ENCODE measurements around the gene TMEM231.
A peak's percentile ranks its signal among the peaks of the same experiment; 100 is the strongest.
"Not testable (repeated sequence)": the region's sequence is repeated elsewhere in the genome, so short reads cannot be mapped to it uniquely, and the experiment has no call there.

TMEM231 gene

DNA sequence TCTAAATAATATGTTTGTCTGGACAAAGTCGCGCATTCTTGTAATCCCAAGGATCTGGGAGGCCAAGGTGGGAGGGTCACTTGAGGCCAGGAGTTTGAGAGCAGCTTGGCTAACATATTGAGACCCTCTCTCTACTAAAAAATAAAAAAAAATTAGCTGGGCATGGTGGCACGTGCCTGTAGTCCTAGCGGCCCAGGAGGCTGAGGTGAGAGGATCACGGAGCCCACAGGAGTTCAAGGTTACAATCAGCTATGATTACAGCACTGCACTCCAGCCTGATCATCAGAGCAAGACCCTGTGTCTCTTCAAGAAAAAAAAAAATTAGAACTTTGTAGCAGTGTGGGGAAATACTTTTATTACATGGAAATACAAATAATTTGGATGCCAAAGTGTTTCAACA lies 54.7 kb downstream of the TMEM231 start:
- TF ChIP-seq, protein P1, sequence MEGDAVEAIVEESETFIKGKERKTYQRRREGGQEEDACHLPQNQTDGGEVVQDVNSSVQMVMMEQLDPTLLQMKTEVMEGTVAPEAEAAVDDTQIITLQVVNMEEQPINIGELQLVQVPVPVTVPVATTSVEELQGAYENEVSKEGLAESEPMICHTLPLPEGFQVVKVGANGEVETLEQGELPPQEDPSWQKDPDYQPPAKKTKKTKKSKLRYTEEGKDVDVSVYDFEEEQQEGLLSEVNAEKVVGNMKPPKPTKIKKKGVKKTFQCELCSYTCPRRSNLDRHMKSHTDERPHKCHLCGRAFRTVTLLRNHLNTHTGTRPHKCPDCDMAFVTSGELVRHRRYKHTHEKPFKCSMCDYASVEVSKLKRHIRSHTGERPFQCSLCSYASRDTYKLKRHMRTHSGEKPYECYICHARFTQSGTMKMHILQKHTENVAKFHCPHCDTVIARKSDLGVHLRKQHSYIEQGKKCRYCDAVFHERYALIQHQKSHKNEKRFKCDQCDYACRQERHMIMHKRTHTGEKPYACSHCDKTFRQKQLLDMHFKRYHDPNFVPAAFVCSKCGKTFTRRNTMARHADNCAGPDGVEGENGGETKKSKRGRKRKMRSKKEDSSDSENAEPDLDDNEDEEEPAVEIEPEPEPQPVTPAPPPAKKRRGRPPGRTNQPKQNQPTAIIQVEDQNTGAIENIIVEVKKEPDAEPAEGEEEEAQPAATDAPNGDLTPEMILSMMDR (IDR thresholded peaks at IDR 0.05; ENCODE audit: control insufficient read depth, extremely low read depth, insufficient read depth), result no peak
- no peak for DNase-seq (ENCODE audit: low read depth)

DNA sequence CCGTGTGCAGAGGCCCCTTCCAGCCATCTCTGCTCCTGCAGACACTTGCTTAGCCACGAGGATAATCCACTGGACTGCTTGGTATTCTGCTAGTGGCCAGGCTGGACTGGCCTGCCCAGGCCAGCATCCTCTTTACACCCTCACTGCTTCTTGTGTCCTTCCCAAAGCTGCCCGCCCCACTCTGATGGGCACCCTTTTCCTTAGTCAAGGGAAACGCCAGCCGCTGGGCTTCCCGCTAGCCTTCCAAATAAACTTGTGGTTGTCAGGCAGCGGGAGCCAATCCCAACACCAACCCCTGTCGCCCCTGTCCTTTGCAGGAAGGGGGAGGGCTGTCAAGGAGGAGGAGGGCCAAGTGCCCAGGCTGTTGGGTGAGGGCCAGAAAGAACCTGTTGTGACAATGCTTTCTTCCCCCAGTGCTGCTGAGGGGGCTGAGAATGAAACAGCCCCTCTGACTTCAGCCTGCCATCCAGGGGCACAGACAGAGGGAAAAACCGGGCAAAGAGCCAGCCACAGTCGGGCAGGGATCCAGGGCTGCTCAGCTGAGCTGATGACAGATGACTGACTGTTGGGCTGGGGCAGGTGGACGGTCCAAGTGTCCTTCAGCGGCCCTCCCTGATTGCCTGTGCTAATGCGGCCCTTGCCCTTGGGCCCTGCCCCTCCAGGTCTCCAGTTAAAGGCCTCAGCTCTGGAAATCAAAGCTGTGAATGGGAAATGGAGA lies 57.3 kb downstream of the TMEM231 start:
- not testable (repeated sequence) for DNase-seq (ENCODE audit: low read depth); H3K4me3 ChIP-seq (ENCODE audit: low read depth, low read length)

More for the DNA sequence above, 54.7 kb downstream of the TMEM231 start:
- H3K4me3 ChIP-seq (ENCODE audit: low read depth, low read length), result no peak overlapping the region

DNA sequence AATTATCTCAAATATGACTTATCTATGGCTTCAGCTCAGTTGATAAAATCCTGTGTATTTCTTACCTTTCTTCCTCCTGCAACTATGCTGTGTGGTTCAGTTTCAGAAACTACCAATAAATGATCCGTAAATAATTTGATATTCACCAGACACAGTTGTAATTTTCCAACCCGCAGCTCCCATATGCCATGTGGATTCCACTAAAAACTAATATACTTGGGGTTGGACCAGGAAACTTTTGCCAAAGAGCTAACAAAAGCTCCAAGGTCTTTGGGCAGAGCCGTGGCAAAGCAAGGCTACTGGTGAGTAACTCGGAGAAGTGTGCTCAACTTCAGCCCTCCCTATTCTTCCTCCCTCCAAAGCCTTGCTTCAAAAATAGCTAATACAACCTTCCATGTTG lies 58.5 kb downstream of the TMEM231 start:
- TF ChIP-seq, protein P1 (IDR thresholded peaks at IDR 0.05; ENCODE audit: control insufficient read depth, extremely low read depth, insufficient read depth), result no peak
- H3K4me3 ChIP-seq (ENCODE audit: low read depth, low read length), result no peak overlapping the region
- DNase-seq (ENCODE audit: low read depth), result no peak

DNA sequence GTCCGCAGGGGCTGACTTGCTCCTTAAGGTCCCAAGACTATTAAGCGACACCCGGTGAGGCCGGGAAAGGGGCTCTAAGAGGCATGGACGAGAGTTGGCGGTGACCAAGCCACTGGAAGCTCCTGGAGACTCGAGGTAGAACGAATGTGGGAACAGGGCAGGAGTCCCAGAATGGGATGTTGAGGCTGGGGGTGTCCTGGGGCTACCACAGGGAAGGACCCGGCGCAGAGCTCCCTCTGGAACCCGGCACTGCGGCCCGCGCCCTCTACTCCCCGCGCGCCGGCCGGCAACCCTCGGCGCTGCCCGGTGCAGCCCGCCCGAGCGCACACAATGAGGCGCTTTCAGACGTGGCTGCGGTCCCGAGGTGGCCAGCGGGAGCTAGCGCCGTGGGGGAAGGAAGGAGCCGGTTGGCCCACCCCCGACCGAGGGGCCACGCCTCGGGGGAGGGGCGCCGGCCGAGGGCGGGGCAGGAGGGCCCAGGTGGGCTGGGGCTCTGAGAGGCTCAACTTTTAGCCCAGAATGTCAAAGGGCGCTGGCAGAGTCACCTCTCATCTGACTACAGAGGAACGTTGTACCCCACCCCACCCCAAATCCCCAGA lies 60.9 kb downstream of the TMEM231 start, which contains the start of gene CHST6:
Gene CHST6 (minus strand): TSS at position 366 of the 599 bp plus-strand sequence. CDS start 15,613 bp downstream, outside the sequence.
- no peak for DNase-seq (ENCODE audit: low read depth)
- TF ChIP-seq, protein P1 (IDR thresholded peaks at IDR 0.05; ENCODE audit: control insufficient read depth, extremely low read depth, insufficient read depth), result no peak
- no peak within 1 kb of the TSS for H3K4me3 ChIP-seq (ENCODE audit: low read depth, low read length)

DNA sequence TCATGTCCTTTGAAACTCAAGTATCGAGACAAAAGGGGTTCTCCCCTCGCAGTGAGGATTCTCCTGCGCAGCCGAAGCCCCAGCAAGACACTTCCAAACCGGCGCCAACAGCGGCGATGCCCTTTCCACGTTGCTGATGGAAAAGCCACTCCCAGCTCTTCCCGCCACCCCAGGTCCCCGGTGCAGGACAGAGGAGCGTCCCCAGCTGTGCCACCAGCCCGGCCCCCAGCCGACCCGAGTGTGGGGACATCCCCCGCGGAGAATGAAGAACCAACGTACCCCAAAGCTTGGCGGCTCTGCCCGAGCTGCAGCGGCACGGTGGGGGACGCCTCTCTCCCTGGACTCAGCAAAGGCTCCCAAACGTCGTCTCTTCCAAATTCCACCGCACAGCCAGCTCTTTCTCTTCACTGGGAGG lies 61.4 kb downstream of the TMEM231 start:
- DNase-seq (ENCODE audit: low read depth), result no peak
- TF ChIP-seq, protein P1 (IDR thresholded peaks at IDR 0.05; ENCODE audit: control insufficient read depth, extremely low read depth, insufficient read depth), result no peak
- no peak overlapping the region for H3K4me3 ChIP-seq (ENCODE audit: low read depth, low read length)

DNA sequence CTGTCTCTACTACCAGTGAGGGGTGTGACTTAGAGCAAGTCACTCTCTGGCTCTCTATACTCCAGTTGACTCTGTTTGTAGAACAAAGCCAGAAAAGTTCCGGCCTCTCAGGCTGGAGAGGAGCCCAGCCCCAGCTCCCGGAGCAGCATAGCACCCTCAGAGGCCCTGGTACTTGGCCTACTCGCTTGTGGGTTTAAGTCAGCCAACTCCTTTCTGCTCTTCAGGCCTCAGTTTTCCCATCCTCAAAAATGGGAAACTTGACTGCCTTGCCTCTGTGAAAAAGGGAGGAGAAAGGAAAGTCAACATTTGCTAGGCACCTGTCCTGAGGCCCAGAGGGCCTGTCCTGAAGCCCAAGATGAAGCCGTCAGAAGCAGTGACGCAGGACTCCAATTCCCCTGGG lies 61.9 kb downstream of the TMEM231 start:
- DNase-seq (ENCODE audit: low read depth), result no peak
- TF ChIP-seq, protein P1 (IDR thresholded peaks at IDR 0.05; ENCODE audit: control insufficient read depth, extremely low read depth, insufficient read depth), result no peak
- no peak overlapping the region for H3K4me3 ChIP-seq (ENCODE audit: low read depth, low read length)

DNA sequence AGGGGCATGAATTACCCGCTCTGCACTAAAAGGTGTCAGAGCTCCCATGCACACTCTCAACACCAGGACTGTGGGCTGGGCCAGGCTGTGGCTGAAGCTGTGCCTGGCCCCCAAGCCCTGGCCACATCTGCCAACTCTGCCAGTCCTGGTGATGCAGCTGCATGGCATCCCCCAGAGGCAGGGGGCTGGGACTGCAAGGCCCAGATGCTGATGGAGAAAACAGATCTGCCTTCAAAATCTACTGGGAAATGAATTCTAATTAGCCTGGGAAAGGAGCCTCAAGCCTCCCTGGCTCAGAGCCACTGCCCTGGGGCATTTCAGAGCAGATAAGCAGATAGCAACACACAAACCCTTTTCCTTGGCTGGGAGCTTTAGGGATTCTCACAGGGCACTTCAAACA lies 64.2 kb downstream of the TMEM231 start:
- TF ChIP-seq, protein P1 (IDR thresholded peaks at IDR 0.05; ENCODE audit: control insufficient read depth, extremely low read depth, insufficient read depth), result peak; percentile 49
- DNase-seq (ENCODE audit: low read depth), result peak; percentile 79
- no peak overlapping the region for H3K4me3 ChIP-seq (ENCODE audit: low read depth, low read length)

Data from LNCaP clone FGC (cell line).